ENCODE measurements around the gene SLC51B.

DNA sequence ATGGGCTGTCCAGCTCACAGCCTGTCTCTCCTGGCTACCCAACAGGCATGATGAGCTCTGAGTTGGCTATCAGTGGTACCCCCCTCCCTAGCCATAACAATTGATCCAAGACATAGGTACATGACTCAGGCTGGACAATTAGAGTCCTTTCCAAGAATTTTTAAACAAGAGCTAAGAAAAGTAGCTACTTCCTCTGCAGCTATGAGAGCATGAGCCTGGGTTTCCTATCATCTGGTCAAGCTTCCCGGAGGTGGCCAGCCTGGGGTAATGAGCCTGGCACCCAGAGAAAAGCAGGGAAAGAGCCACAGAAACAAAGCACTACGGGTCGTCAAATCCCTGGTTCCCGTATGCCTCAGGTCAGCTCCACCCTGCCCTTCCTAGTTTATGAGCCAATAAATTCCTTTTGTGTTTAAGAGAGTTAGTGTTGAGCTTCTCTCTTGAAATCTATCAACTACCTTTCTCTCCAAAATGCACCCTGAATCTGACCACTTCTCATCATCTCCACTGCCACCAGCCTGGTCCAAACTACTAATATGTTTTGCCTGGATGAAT lies 2.3 kb upstream of the SLC51B start:
- TF ChIP-seq CTCF (conservative IDR thresholded peaks at IDR 0.05 in 1 of 2, IDR thresholded peaks at IDR 0.05 in 1 of 2; ENCODE audit: extremely low read depth in 1 of 2, insufficient read depth in 1 of 2, low read depth in 1 of 2, low read length in 2 of 2), result no peak
- TF ChIP-seq EZH2 (IDR thresholded peaks at IDR 0.05; ENCODE audit: borderline replicate concordance, low read length), result no peak

All from mammary epithelial cell (primary cell).